ENCODE results near the gene MAP1LC3B2.

MAP1LC3B2 gene

GRCh38 chr12:116538076-116538591, 21.0 kb upstream of the MAP1LC3B2 start:
- DNase-seq: no peak

- no peak for DNase-seq
Observed at GRCh38 chr12:116538682-116539305, 20.4 kb upstream of the MAP1LC3B2 start.

GRCh38 chr12:116539361-116539771, 19.8 kb upstream of the MAP1LC3B2 start:
- no peak for DNase-seq

- DNase-seq: peak; percentile 87
Observed at GRCh38 chr12:116539905-116540482, 19.2 kb upstream of the MAP1LC3B2 start.

- no peak for DNase-seq
Observed at GRCh38 chr12:116540622-116541152, 18.5 kb upstream of the MAP1LC3B2 start.

GRCh38 chr12:116541547-116542344, 17.4 kb upstream of the MAP1LC3B2 start:
- no peak for DNase-seq

- no peak for DNase-seq
Observed at GRCh38 chr12:116542345-116542956, 16.7 kb upstream of the MAP1LC3B2 start.

- no peak for DNase-seq
Observed at GRCh38 chr12:116544656-116545055, 14.5 kb upstream of the MAP1LC3B2 start.

- no peak for DNase-seq
Observed at GRCh38 chr12:116545144-116545543, 14.0 kb upstream of the MAP1LC3B2 start.

- no peak for DNase-seq
Observed at GRCh38 chr12:116545936-116546335, 13.2 kb upstream of the MAP1LC3B2 start.

GRCh38 chr12:116547955-116548501, 11.2 kb upstream of the MAP1LC3B2 start:
- peak; percentile 32 for DNase-seq

GRCh38 chr12:116549993-116550392, 9.2 kb upstream of the MAP1LC3B2 start:
- DNase-seq: no peak

- DNase-seq: no peak
Observed at GRCh38 chr12:116551151-116551550, 8.0 kb upstream of the MAP1LC3B2 start.

GRCh38 chr12:116551619-116551951, 7.6 kb upstream of the MAP1LC3B2 start:
- DNase-seq: no peak

- DNase-seq: no peak
Observed at GRCh38 chr12:116551952-116552772, 7.0 kb upstream of the MAP1LC3B2 start.

GRCh38 chr12:116552773-116553373, 6.3 kb upstream of the MAP1LC3B2 start:
- DNase-seq: no peak

GRCh38 chr12:116556356-116556952, 2.7 kb upstream of the MAP1LC3B2 start:
- DNase-seq: no peak

- DNase-seq: no peak
Observed at GRCh38 chr12:116556964-116557698, 2.0 kb upstream of the MAP1LC3B2 start.

- DNase-seq: no peak
Observed at GRCh38 chr12:116558280-116559161, 660 bp upstream of the MAP1LC3B2 start.

Data from eye (tissue), 1 donor.